NCI-H146 (cell line): Measurements from ENCODE around the gene SH3D19.
"Not testable (repeated sequence)": the region's sequence is repeated elsewhere in the genome, so short reads cannot be mapped to it uniquely, and the experiment has no call there.

ENCODE experiments used
- DNase-seq: peaks from one replicate; lab custom pipeline; 2025; lab: John Stamatoyannopoulos, UW

SH3D19 gene

GRCh38 chr4:151267822-151268535, 57.4 kb downstream of the SH3D19 start:
- no peak for DNase-seq

DNA sequence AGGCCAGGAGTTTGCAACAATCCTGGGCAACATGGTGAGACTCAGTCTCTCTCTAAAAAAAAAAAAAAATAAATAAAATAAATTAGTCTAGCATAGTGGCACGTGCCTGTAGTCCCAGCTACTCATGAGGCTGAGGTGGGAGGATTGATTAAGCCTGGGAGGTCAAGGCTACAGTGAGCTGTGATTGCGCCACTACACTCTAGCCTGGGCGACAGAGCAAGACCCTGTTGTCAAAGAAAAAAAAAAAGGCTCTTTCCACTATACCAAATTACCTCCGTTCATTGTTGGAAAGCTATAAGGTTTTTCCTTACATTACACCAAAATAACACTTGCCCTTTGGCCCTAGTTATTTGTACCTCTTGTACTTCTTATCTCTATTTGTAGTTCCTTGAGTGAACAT, 58.3 kb downstream of the SH3D19 start:
- DNase-seq: no peak

- no peak for DNase-seq
Observed at GRCh38 chr4:151266497-151266896, 58.9 kb downstream of the SH3D19 start.

GRCh38 chr4:151263455-151263854, 62.0 kb downstream of the SH3D19 start:
- no peak for DNase-seq

DNA sequence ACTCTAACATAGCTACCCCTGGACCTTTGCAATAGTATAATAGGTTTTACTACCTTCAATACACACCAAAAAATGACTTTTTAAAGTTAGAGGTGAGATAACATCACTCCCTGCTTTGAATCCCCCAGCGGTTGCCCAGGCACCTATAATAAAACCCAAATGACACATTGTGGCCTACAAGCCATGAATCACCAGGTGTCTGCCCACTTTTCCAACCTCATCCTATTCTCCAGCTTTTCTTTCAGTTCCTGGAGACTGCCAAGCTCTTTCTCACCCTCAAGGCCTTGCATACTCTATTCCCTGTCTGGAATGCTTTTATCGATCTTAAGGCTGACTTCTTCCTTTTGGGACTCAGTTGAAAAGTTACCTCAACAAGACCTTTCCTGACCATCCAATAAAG, 64.9 kb downstream of the SH3D19 start:
- no peak for DNase-seq

DNA sequence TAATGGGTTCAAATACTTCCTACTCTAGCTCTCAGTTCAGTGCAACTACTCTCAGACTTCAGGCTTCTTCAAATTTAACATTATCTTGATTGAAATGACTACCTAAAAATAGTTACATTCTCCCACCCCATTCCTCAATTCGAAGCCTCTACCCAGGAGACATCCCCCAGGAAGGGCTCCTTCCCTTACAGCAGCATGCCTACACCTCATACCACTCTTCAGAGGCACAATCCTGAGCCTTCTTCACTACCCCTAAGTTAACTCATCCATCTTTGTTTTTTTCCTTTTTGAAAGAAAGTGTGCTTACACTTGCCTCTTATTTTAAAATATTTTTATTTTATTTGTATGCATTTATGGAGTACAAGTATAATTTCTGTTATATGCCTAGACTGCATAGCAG, 65.7 kb downstream of the SH3D19 start:
- no peak for DNase-seq

DNA sequence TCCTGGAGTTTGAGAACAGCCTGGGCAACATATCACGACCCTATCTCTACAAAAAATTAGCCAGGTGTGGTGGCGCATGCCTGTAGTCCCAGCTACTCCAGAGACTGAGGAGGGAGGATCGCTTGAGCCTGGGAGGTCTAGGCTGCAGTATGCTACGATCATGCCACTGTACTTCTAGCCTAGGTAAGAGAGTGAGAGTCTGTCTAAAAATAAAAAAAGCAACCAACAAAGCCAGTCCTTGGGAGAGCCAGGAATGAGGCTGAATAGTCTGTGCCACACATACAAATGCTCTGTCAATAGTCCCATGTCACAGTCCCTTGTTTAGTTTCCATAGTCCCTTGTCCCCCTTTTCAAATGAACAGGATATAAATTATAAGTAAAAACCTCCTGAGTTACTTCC, 67.7 kb downstream of the SH3D19 start:
- no peak for DNase-seq

DNA sequence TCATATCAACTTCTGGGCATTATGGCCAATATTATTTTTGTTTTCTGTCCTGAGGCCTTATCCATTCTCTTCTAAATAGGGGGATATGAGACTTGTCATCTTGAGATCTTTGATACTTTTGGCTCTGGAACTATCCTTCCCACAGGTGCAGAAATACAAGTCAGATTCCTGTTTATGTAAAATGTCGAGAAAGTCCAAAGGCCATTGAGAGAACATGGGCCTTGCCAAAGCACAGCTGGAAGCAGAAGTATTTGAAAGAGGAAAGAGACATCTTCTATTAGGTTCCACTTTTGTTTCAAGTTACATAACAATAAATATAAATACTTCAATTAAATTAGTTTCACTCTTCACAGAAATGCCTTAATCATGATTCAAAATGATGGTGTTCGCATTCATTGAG, 69.3 kb downstream of the SH3D19 start:
- DNase-seq: no peak

- not testable (repeated sequence) for DNase-seq
Observed at GRCh38 chr4:151255680-151256079, 69.7 kb downstream of the SH3D19 start.

- not testable (repeated sequence) for DNase-seq
Observed at GRCh38 chr4:151255226-151255625, 70.2 kb downstream of the SH3D19 start.

DNA sequence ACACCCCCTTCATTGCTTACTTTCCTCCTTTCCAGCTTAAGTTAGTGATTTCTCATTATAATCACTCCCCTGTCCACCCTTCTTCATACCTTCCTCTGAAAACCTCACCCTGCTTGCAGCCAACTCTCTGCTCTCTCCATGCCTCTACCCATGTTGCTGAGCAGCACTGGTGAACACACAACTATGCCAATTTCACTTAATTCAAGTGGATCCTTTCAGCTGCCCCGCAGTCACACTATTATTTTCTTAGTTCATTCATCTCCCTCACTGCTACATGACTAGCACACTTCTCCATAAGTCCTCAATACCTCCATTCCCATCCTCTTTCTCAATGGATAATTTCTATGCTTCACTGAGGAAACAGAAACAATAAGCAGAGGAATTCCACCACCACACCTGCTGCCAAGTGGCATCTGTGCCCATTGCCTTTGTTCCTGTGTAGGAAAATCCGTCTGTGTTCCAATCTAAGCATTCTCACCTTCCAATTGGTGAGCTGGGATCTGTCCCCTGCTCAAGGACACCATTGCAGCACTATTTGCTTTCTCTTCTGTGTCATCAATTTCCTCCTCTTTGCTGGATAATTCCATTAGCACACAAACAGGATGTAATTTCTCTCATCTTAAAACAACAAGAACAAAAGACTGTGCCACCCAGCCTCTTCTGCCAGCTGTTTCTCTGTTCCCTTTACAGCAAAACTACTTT, 73.7 kb downstream of the SH3D19 start:
- DNase-seq: no peak

DNA sequence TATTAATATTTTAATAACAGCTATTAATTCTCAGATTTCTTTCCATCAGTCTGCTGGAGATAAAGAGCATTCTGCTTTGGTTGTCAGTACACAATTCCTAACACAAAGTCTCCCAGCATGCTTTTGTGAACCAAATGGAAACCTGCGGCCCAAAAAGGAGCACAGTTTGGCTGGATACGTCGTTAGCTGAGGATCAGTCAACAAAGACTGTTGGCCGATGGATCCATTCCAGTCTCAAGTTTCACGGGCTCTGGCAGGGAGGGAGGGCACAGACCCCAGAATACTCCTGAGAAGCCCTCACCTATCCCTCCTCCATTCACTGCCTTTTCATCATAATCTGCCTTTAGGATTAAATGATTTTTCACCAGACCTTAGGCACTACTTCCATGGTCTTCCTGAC, 74.7 kb downstream of the SH3D19 start:
- DNase-seq: no peak

GRCh38 chr4:151248519-151248918, 76.9 kb downstream of the SH3D19 start:
- DNase-seq: no peak

- no peak for DNase-seq
Observed at GRCh38 chr4:151247395-151247794, 78.0 kb downstream of the SH3D19 start.

- no peak for DNase-seq
Observed at GRCh38 chr4:151246742-151247141, 78.7 kb downstream of the SH3D19 start.

- no peak for DNase-seq
Observed at GRCh38 chr4:151242305-151242704, 83.1 kb downstream of the SH3D19 start.

DNA sequence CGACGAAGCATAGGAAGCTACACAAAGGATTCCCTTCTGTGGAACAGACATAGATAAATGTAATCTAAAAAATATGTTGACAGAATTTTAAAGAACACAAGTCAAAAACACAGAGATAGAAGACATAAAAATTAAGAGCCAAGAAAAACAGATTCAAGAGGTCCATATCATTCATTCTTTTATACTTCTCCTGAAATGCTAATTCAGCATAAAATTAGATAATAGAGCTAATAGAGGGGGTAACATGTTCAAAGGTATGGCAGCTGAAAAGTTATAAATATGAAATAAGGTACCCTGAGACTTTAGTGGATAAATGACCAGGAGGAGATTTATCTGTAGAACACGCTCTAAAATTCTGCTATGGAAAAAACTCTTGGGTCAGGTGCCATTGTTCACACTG, 85.8 kb downstream of the SH3D19 start:
- DNase-seq: no peak

DNA sequence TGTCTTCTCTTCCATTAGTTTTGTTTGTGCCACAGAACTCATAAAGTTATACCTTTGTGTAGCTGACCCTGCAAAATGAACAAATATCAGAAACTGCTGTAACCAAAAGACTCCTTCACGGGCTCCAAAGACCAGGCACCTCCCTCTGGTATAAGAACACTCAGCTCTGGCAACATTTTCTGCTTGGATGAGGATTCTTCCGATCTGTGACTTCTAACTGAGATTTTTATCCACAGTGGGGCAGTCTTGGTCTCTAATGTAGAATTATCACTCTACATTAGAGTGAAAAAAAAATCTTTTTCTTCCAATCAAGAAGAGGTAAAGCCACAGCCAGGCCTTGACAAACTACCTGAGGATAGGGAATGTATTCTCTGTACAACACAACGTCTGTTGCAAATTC, 86.9 kb downstream of the SH3D19 start:
- DNase-seq: no peak

DNA sequence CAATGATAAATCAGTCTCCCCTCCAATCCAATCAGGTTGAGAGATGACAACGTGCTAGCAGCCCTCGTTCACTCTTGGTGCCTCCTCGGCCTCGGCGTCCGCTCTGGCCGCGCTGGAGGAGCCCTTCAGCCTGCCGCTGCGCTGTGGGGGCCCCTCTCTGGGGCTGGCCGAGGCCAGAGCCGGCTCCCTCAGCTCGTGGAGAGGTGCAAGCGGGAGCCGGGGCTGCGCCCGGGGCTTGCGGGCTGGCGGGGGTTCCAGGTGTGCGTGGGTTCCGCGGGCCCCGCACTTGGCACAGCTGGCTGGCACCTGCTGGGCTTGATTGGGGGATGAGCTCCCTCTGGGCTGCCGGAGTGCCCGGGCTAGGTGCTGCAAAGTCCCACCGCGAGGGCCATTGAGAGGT, 89.4 kb downstream of the SH3D19 start:
- DNase-seq: no peak

GRCh38 chr4:151235373-151235772, 90.0 kb downstream of the SH3D19 start:
- not testable (repeated sequence) for DNase-seq

- no peak for DNase-seq
Observed at GRCh38 chr4:151233600-151233999, 91.8 kb downstream of the SH3D19 start.

DNA sequence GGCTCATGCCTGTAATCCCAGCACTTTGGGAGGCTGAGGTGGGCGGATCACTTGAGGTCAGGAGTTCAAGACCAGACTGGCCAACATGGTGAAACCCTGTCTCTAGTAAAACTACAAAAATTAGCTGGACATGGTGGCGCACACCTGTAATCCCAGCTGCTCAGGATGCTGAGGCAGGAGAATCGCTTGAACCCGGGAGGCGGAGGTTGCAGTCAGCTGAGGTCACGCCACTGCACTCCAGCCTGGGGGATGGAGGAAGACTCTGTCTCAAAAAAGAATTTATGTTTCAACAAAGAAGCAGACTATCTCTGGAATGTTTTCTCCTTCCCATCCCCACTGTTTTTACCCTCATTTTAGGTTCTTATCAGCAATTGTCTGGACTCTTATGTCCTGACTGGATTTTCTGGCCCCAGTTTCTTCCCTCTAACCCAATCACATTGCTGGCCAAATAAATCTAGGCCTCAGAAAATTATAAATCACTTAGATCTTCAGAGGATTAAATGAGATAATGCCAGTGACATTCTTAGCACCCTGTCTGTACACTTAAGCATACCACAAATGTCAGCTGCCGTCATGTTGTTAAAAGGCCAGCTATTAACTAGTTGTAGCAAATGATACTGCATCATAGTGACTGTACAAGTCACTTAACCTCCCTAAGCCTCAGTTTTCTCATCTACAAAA, 93.3 kb downstream of the SH3D19 start:
- no peak for DNase-seq
